Heart left ventricle (tissue), 16 donors: ENCODE measurements around the gene WDR87. TPM values are rescaled to one million over a fixed set of nuclear protein-coding genes. Genes with fewer than 3 reads are reported as not detected.

Source experiments
- ATAC-seq, 4 donors: fragments of 200-7000 bp; cut with Tn5 transposase; one replicate each; pipeline ENCODE4 v1.9.1; 2020 to 2022; ENCODE audit warnings: moderate library complexity in 4 of 4, mild to moderate bottlenecking in 3 of 4, moderate number of reproducible peaks in 1 of 4
- DNase-seq, 5 donors: peaks; one replicate each; pipeline ENCODE4 v3.0.0-alpha.2; 2020
- H3K27ac ChIP-seq, 12 donors: fragments of 200-600 bp; sonication (generic) in 4 of 12; one replicate each; pipeline versions ENCODE4 v1.5.0 to v1.8.0; 2016 to 2022; ENCODE audit warnings: mild to moderate bottlenecking in 2 of 12
- H3K27me3 ChIP-seq, 9 donors: fragments of 200-600 bp; sonication (generic) in 2 of 9; one replicate each; pipeline versions ENCODE4 v1.5.1 to v1.8.0; 2016 to 2022; ENCODE audit warnings: mild to moderate bottlenecking in 3 of 9
- H3K36me3 ChIP-seq, 9 donors: fragments of 200-600 bp; sonication (generic) in 2 of 9; one replicate each; pipeline versions ENCODE4 v1.5.0 to v1.8.0; 2018 to 2022; ENCODE audit warnings: mild to moderate bottlenecking in 2 of 9
- H3K4me1 ChIP-seq, 12 donors: fragments of 200-600 bp; sonication (generic) in 4 of 12; one replicate each; pipeline versions ENCODE4 v1.5.0 to v1.8.0; 2016 to 2022; ENCODE audit warnings: mild to moderate bottlenecking in 3 of 12
- H3K4me3 ChIP-seq, 12 donors: fragments of 200-600 bp; sonication (generic) in 4 of 12; one replicate each; pipeline versions ENCODE4 v1.5.0 to v1.8.0; 2017 to 2022; ENCODE audit warnings: mild to moderate bottlenecking in 9 of 12, moderate library complexity in 4 of 12
- H3K9me3 ChIP-seq, 12 donors: fragments of 200-600 bp; sonication (generic) in 4 of 12; one replicate each; pipeline versions ENCODE4 v1.5.0 to v1.8.0; 2016 to 2022; ENCODE audit warnings: mild to moderate bottlenecking in 1 of 12
- POLR2A ChIP-seq, 2 donors: fragments of 450-650 bp; IDR thresholded peaks; one replicate each; pipeline ENCODE4 v1.6.1; 2017; ENCODE audit warnings: antibody characterized with exemption in 2 of 2, mild to moderate bottlenecking in 2 of 2, moderate library complexity in 2 of 2
- WGBS, 4 donors: extraction: QIAGEN DNeasy Blood & Tissue Kit in 2 of 4; methylation state at CpG; one replicate each; pipeline versions ENCODE4 v1.1.5 to v1.1.7; 2013 to 2018; 5-methylcytosine and 5-hydroxymethylcytosine counted together
- intact Hi-C, 10 donors: fragments of 100-400 bp; cut with DNase I; formaldehyde crosslinking; loops; one replicate each; pipeline versions ENCODE4 v1.11.1 to v1.14.2; 2022
- polyA plus RNA-seq, 2 donors: library from polyadenylated mRNA; stranded (reverse); fragments of 200-250 nt; gene quantifications; one replicate each; pipeline ENCODE4 v1.2.3, GENCODE V29; 2013
- total RNA-seq, 9 donors: library from RNA; depleted of rRNA in 2 of 9; stranded (reverse); fragments of >200 nt in 2 of 9; fragmentation: NEBNext Ultra II Directional in 3 of 9; extraction: Animal tissue kit (Norgen Biotek cat#: 25700) in 3 of 9; gene quantifications; one replicate each; pipeline versions ENCODE4 v1.1.0 to v1.2.4, GENCODE V29; 2016 to 2023
- TF ChIP-seq, protein P1 (sequence below), 12 donors: fragments of 200-600 bp; sonication (generic) in 4 of 12; IDR thresholded peaks; one replicate each; pipeline versions ENCODE4 v1.5.0 to v1.8.0; 2018 to 2022; ENCODE audit warnings: antibody characterized with exemption in 12 of 12, mild to moderate bottlenecking in 5 of 12
- donor health status: ischemic (EF 13 %, LVEDD 7.1; RV severe dilation, severe dysfunction).
- donor health status: healthy with polysubstance abuse.
- donor health status: DM: no; HTN: yes; CAD: no.
- donor health status: DM: no; HTN: no; CAD: no.
- donor health status: ischemic (EF 25% LVEDD 6.9; RV normal size, moderate dysfunction).
- donor health status: ischemic (EF 25% LVEDD 5.7; RV mildly dilated, moderate dysfunction).
- donor health status: healthy.
- donor health status: DM: yes; HTN: yes; CAD: no.
- donor health status: ischemic (EF 35%, LVEDD 5.7; RV mildly dilated, moderate dysfunction).
- donor health status: nonischemic (EF 11% LVEDD 7.7; RV severe dilation, severe dysfunction).
- donor health status: DM: yes; HTN: yes; CAD: no.
- donor health status: PGD.
- donor health status: ischemic (EF 29% LVEDD 5.4; RV normal size, mild dysfunction).
- donor health status: nonischemic (EF 23%, LVEDD 6.1; RV moderate dilation, normal function).

WDR87 gene
- total and polyA plus RNA-seq, 11 donors, result not detected

DNA sequence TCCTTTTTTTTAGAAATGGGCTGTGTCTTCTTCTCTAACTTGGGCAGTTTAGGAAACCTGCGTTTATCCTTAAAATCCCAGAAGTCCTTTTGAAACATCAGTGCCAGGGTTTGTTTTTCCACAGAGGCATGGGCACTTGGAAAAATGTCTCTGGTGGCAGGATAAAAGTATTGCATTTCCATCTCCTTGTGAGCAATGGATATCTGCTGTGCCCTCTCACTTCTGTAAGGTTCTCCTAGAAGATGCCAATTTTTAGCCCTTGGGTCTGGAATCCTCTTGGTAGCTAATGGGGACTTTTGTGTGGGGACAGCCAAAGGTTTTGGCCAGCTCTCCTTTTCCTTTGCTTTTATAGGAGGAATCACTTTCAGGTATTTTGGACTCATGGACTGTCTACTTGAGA, 21.0 kb downstream of the WDR87 start:
- Histone ChIP-seq H3K9me3 (peaks cover 0 to 34% (median 18%) of the 10 kb centered on the region in 12 donors), H3K27me3 (peaks cover 0 to 13% (median 0%) of the 10 kb centered on the region in 9 donors), H3K4me3 (no peak overlapping the region), H3K4me1 (no peaks in the 10 kb centered on the region), H3K36me3 (no peaks in the 10 kb centered on the region), H3K27ac (no peak overlapping the region)
- intact Hi-C loops, result no loop called here
- DNase-seq, result no peak
- no peak for TF ChIP-seq POLR2A (IDR thresholded peaks at IDR 0.05)
- WGBS, 4 donors, result 86 to 100% (median 92%) methylated on average over 1 of the region's 1 CpG
- no peak for ATAC-seq

DNA sequence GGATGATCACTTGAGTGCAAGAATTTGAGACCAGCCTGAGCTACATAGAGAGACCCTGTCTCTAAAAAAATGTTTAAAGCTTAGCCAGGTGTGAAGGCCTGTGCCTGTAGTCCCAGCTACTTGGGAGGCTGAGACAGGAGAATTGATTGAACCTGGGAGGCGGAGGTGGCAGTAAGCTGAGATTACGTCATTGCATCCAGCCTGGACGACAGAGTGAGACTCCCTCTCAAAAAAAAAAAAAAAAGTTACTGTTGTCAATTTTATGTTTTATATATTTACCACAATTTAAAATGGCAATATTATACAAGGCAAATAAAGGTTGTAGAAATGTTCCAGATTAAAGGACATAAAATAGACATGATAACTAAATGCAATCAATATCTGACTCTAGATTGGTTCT, 29.2 kb downstream of the WDR87 start:
- H3K4me1 ChIP-seq, result no peaks in the 10 kb centered on the region
- no peak overlapping the region for H3K4me3 ChIP-seq
- intact Hi-C loops, result no loop called here
- H3K27ac ChIP-seq, result no peak overlapping the region
- 79 to 91% (median 88%) methylated on average over 3 of the region's 3 CpGs for WGBS, 4 donors
- H3K9me3 ChIP-seq, result peaks cover 0 to 11% (median 10%) of the 10 kb centered on the region in 12 donors
- no peaks in the 10 kb centered on the region for H3K27me3 ChIP-seq
- TF ChIP-seq, protein P1, sequence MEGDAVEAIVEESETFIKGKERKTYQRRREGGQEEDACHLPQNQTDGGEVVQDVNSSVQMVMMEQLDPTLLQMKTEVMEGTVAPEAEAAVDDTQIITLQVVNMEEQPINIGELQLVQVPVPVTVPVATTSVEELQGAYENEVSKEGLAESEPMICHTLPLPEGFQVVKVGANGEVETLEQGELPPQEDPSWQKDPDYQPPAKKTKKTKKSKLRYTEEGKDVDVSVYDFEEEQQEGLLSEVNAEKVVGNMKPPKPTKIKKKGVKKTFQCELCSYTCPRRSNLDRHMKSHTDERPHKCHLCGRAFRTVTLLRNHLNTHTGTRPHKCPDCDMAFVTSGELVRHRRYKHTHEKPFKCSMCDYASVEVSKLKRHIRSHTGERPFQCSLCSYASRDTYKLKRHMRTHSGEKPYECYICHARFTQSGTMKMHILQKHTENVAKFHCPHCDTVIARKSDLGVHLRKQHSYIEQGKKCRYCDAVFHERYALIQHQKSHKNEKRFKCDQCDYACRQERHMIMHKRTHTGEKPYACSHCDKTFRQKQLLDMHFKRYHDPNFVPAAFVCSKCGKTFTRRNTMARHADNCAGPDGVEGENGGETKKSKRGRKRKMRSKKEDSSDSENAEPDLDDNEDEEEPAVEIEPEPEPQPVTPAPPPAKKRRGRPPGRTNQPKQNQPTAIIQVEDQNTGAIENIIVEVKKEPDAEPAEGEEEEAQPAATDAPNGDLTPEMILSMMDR (IDR thresholded peaks at IDR 0.05), result no peak
- TF ChIP-seq POLR2A (IDR thresholded peaks at IDR 0.05), result no peak
- DNase-seq (no peak), ATAC-seq (no peak)
- H3K36me3 ChIP-seq, result no peaks in the 10 kb centered on the region

DNA sequence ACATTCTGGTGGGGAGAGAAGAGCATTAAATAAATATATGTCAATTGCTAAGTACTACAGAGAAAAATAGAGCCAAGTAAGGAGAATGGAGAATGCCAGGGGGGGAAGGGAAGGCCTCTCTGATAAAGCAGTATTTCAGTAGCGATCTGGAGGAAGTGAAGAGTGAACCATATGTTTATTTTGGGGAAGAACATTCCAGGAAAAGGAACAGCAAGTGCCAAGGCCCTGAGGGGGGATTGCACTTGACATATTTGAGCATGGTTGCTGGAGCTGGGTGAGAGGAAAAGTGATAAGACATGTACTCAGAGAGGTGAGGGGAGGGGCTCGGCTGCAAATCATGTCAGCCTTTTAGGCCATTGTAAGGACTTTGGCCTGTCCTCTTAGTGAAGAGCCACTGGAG, 30.4 kb downstream of the WDR87 start:
- intact Hi-C loops, result no loop called here
- Histone ChIP-seq H3K27me3 (no peaks in the 10 kb centered on the region), H3K4me3 (no peak overlapping the region), H3K36me3 (no peaks in the 10 kb centered on the region), H3K27ac (no peak overlapping the region), H3K9me3 (peaks cover 0 to under 1% (median 0%) of the 10 kb centered on the region in 12 donors), H3K4me1 (no peaks in the 10 kb centered on the region)
- ATAC-seq (no peak), DNase-seq (no peak)
- WGBS, 4 donors, result 30 to 43% (median 35%) methylated on average over 2 of the region's 2 CpGs
- no peak for TF ChIP-seq POLR2A (IDR thresholded peaks at IDR 0.05)
- TF ChIP-seq, protein P1 (IDR thresholded peaks at IDR 0.05), result no peak

DNA sequence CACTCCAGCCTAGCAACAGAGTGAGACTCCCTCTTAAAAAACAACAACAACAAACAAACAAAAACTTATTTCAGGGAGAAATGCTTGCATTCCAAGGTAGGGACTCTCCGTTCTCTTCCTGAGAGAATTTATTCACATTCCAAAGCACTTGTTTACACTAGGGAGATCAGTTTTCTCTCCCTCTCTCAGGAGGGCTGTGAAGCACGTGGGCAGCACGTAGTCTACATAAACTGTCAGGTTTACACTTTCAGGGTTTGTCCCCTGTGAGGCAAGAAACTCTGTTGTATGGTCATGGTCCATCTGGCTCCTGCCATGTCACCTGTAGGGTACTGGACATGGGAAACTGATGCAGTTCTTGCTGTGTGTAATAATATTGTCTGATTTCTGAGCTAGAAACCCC, 31.6 kb downstream of the WDR87 start:
- Histone ChIP-seq H3K27me3 (peaks cover 0 to 8% (median 0%) of the 10 kb centered on the region in 9 donors), H3K27ac (no peak overlapping the region), H3K9me3 (peaks cover 0 to 5% (median 0%) of the 10 kb centered on the region in 12 donors), H3K36me3 (no peaks in the 10 kb centered on the region), H3K4me3 (no peak overlapping the region), H3K4me1 (no peaks in the 10 kb centered on the region)
- intact Hi-C loops, result no loop called here
- TF ChIP-seq, protein P1 (IDR thresholded peaks at IDR 0.05), result no peak
- TF ChIP-seq POLR2A (IDR thresholded peaks at IDR 0.05), result no peak
- DNase-seq (no peak), ATAC-seq (no peak)
- WGBS, 4 donors, result 20 to 29% (median 23%) methylated on average over 3 of the region's 3 CpGs

DNA sequence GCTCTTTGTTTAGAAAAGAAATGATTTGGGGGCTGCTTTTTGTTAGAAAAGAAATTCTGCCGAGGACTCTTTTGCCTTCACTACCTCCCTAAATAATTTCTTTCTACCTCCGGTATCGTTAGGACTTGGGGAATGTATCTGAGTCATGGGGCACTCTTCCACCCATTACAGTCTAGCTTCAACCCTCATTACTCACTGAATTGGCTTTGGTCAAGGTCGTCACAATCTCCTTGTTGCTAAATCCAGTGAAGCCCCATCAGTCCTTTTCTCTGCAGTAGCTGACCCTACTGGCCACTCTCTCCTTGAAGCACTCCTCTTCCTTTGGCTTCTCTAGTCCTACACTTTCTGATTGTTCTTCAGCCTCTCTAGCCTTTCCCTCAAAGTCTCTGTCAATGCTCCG, 34.0 kb downstream of the WDR87 start:
- H3K27ac ChIP-seq, result no peak overlapping the region
- no peak for TF ChIP-seq POLR2A (IDR thresholded peaks at IDR 0.05)
- H3K9me3 ChIP-seq, result peaks cover 0 to 8% (median 0%) of the 10 kb centered on the region in 12 donors
- ATAC-seq (no peak), DNase-seq (no peak)
- 75 to 85% (median 81%) methylated on average over 5 of the region's 5 CpGs for WGBS, 4 donors
- no peak overlapping the region for H3K4me3 ChIP-seq
- no peaks in the 10 kb centered on the region for H3K4me1 ChIP-seq
- H3K27me3 ChIP-seq, result peaks cover 0 to 8% (median 0%) of the 10 kb centered on the region in 9 donors
- no peaks in the 10 kb centered on the region for H3K36me3 ChIP-seq
- intact Hi-C loops, result no loop called here
